ENCODE measurements around the gene CD59.
"Not testable (repeated sequence)": the region's sequence is repeated elsewhere in the genome, so short reads cannot be mapped to it uniquely, and the experiment has no call there.

CD59 gene

DNA sequence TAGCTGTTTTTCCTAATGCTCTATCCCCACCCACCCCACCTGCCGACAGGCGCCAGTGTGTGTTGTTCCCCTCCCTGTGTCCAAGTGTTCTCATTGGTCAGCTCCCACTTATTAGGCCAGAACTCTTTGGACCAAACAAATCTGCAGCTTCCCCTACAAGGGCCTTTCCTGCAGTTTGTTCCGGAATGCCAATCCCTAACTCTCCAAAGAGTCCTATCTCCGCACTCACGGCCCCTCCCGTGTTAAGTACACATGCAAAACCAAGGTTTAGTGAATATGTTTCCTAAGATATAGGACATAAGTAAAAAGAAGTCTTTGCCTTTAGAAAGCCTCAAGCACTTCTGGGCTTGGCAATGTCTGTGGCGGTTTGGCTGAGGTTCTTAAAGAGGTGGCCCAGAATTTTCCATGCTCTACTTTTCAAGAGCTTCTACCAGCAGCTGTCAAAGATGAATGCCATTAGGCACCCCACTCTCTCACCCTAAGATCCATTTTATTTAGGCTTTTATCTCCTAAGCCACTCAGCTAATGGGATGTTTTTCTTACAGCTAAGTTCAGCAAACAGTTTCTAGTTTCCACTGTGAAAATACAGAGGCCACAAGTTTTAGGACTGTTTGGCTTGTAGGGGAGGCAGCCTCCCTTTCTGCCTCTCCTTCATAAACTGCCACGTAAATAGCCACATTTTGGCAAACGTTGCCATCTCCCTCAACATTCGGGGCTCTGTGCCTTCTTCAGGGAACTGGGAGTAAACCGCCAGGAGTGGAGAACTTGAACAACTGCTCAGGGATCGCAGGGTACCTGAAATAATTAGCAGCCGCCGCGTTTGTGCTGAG, 1.6 kb downstream of the CD59 start:
- DNase-seq (ENCODE audit: low read depth), result no peak
- peak overlapping the region; percentile 81 for H3K4me3 ChIP-seq (ENCODE audit: low read length)
- TF ChIP-seq, protein P1, sequence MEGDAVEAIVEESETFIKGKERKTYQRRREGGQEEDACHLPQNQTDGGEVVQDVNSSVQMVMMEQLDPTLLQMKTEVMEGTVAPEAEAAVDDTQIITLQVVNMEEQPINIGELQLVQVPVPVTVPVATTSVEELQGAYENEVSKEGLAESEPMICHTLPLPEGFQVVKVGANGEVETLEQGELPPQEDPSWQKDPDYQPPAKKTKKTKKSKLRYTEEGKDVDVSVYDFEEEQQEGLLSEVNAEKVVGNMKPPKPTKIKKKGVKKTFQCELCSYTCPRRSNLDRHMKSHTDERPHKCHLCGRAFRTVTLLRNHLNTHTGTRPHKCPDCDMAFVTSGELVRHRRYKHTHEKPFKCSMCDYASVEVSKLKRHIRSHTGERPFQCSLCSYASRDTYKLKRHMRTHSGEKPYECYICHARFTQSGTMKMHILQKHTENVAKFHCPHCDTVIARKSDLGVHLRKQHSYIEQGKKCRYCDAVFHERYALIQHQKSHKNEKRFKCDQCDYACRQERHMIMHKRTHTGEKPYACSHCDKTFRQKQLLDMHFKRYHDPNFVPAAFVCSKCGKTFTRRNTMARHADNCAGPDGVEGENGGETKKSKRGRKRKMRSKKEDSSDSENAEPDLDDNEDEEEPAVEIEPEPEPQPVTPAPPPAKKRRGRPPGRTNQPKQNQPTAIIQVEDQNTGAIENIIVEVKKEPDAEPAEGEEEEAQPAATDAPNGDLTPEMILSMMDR (conservative IDR thresholded peaks at IDR 0.05; ENCODE audit: low read depth, low read length), result no peak

DNA sequence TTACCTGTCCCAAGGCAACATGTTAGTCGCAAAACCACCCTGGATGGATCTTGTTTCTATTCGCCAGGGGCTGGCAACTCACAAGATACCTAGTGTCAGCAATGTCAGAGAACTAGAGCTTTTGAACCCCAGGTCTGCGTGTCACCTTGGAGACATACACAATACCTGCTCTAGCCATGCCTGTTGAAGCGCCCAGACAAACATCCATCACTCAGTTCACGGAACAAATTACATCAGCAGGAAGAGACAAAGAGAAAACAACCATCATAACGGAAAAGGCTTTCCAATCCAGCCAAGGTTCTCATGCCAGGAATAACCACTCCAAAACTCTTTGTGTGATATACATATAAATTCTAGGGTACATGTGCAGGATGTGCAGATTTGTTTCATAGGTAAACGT, 2.2 kb downstream of the CD59 start:
- no peak overlapping the region for H3K4me3 ChIP-seq (ENCODE audit: low read length)
- TF ChIP-seq, protein P1 (conservative IDR thresholded peaks at IDR 0.05; ENCODE audit: low read depth, low read length), result no peak
- no peak for DNase-seq (ENCODE audit: low read depth)

DNA sequence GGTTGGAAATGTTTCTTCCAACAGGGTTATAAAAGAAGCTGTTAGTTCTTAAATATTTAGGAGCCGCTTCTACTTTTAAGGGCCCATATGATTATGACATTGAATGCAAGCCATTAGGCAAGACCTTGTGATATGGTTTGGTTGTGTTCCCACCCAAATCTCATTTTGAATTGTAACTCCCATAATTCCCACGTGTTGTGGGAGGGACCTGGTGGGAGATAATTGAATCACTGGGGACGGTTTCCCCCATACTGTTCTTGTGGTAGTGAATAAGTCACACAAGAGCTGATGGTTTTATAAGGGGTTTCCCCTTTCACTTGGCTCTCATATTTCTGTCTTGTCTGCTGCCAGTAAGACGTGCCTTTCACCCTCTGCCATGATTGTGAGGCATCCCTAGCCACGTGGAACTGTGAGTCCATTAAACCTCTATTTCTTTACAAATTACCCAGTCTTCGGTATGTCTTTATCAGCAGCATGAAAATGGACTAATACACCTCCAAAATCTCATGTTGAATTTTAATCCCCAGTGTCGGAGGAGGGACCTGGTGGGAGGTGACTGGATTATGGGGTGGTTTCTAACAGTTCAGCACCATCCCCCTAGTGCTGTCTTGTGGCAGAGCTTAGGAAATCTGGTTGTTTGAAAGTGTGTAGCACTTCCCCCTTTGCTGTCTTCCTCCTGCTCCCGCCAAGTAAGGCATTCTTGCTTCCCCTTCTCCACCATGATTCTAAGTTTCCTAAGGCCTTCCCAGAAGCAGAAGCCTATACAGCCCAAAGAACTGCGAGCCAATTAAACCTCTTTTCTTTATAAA, 4.3 kb downstream of the CD59 start:
- TF ChIP-seq, protein P1 (conservative IDR thresholded peaks at IDR 0.05; ENCODE audit: low read depth, low read length), result no peak
- no peak overlapping the region for H3K4me3 ChIP-seq (ENCODE audit: low read length)
- DNase-seq (ENCODE audit: low read depth), result no peak

DNA sequence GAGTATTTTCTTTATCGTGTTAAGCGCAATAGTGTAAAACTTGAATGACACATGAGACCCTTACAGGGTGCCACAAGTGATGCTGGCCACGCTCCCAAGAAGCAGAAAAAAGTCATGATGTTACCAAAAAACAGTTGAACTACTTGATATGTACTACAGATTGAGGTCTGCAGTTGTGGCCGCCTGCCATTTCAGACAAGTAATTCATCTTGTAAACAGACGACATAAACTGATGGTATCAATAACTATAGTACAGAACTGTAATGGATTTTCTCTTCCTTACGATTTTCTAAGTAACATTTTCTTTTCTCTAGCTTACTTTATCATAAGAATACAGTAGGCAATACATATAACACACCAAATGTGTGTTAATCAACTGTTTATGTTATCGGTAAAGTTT, 5.5 kb downstream of the CD59 start:
- no peak for DNase-seq (ENCODE audit: low read depth)
- TF ChIP-seq, protein P1 (conservative IDR thresholded peaks at IDR 0.05; ENCODE audit: low read depth, low read length), result no peak
- no peak overlapping the region for H3K4me3 ChIP-seq (ENCODE audit: low read length)

DNA sequence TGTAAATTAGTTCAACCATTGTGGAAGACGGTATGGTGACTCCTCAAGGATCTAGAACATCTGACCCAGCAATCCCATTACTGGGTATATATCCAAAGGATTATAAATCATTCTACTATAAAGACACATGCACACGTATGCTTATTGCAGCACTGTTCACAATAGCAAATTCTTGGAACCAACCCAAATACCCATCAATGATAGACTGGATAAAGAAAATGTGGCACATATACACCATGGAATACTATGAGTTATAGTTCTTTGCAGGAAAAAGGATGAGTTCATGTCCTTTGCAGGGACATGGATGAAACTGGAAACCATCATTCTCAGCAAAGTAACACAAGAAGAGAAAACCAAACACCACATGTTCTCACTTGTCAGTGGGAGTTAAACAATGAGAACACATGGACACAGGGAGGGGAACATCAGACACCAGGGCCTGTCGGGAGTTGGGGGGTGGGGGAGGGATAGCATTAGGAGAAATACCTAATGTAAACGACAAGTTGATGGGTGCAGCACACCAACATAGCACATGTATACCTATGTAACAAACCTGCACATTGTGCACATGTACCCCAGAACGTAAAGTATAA, 7.1 kb downstream of the CD59 start:
- not testable (repeated sequence) for DNase-seq (ENCODE audit: low read depth); H3K4me3 ChIP-seq (ENCODE audit: low read length)

DNA sequence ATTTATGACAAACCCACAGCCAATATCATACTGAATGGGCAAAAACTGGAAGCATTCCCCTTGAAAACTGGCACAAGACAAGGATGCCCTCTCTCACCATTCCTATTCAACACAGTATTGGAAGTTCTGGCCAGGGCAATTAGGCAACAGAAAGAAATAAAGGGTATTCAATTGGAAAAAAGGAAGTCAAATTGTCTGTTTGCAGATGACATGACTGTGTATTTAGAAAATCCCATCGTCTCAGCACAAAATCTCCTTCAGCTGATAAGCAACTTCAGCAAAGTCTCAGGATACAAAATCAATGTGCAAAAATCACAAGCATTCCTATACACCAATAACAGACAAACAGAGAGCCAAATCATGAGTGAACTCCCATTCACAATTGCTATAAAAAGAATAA, 8.7 kb downstream of the CD59 start:
- DNase-seq (ENCODE audit: low read depth); H3K4me3 ChIP-seq (ENCODE audit: low read length): not testable (repeated sequence)

DNA sequence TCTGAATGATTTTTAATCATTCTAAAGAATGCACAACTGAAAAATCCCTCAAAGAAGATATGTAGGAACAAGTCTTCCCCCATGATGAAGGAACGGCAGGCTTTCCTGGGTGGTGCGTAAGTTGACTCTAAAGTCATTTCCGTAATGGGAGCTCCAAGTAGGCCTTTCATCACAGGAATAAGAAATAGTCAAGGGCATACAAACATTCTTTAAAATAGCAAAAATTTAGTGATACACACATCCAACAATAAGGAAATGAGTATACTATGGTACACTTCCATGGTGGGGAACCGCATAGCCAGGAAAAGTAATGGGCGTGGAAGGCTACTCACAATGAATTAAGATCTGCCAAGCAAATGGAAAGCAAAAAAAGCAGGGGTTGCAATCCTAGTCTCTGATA, 10.7 kb downstream of the CD59 start:
- no peak overlapping the region for H3K4me3 ChIP-seq (ENCODE audit: low read length)
- TF ChIP-seq, protein P1 (conservative IDR thresholded peaks at IDR 0.05; ENCODE audit: low read depth, low read length), result no peak
- DNase-seq (ENCODE audit: low read depth), result no peak
